ENCODE data around the gene PCDHA5.
A peak's percentile ranks its signal among the peaks of the same experiment; 100 is the strongest.
"Not testable (repeated sequence)": the region's sequence is repeated elsewhere in the genome, so short reads cannot be mapped to it uniquely, and the experiment has no call there.

Gene PCDHA5

GRCh38 chr5:140821375-140822280, at the start of gene PCDHA5:
Gene PCDHA5, plus strand, starts transcription at chr5:140821613.
- peak; percentile 7 for DNase-seq (ENCODE audit: low read depth, low spot score)

GRCh38 chr5:140780512-140780911, 40.9 kb upstream of the PCDHA5 start:
- no peak for DNase-seq (ENCODE audit: low read depth, low spot score)

DNA sequence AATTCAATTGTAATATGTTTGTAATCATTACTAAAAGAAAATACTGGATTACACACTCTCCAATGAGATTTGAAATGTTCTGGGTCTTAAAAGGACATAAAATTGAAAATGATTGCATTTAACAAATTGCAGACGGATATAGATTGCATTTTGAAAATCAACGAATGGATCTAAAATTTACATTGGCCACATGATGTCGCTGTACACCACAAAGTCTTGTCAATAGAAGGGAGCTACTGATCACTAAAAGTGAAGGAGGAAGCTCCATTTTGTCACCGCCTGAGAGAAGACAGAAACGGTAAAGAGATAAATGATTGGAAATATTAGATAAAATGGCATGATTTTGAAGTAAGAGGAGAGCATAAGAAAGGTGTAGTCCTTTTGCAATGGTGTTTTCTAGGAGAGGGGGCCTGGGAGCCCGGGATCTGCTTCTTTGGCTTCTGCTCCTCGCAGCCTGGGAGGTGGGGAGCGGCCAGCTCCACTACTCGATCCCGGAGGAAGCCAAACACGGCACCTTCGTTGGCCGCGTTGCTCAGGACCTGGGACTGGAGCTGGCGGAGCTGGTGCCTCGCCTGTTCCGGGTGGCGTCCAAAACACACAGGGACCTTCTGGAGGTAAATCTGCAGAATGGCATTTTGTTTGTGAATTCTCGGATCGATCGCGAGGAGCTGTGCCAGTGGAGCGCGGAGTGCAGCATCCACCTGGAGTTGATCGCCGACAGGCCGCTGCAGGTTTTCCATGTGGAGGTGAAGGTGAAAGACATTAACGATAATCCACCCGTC, 35.3 kb upstream of the PCDHA5 start, which contains the start of gene PCDHA1:
TSS of gene PCDHA1 (plus strand) at position 236 of the 782 bp plus-strand sequence.
- DNase-seq (ENCODE audit: low read depth, low spot score), result no peak

- DNase-seq (ENCODE audit: low read depth, low spot score), result not testable (repeated sequence)
These were observed 34.0 kb upstream of the PCDHA5 start for GRCh38 chr5:140787422-140787821.

GRCh38 chr5:140787849-140788504, 33.4 kb upstream of the PCDHA5 start:
- DNase-seq (ENCODE audit: low read depth, low spot score), result not testable (repeated sequence)

DNA sequence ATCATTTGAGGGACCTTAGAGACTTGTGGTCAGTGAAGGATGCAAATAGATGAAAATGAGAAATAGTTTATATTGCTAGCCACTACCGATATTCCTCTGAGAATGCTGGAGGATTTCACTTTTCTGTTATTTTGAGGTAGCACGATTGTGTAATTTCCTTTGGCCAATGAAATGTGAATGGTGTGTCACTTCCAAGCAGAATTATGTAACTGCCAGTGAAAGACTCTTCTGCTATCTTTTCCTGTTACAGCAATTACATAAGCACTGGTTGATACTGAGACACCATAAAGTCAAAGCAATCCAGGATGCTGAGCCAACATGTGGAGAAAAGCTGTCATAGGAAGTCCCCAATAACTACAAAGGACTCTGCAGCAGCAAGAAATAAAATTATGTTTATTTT, 30.3 kb upstream of the PCDHA5 start:
- no peak for DNase-seq (ENCODE audit: low read depth, low spot score)

DNA sequence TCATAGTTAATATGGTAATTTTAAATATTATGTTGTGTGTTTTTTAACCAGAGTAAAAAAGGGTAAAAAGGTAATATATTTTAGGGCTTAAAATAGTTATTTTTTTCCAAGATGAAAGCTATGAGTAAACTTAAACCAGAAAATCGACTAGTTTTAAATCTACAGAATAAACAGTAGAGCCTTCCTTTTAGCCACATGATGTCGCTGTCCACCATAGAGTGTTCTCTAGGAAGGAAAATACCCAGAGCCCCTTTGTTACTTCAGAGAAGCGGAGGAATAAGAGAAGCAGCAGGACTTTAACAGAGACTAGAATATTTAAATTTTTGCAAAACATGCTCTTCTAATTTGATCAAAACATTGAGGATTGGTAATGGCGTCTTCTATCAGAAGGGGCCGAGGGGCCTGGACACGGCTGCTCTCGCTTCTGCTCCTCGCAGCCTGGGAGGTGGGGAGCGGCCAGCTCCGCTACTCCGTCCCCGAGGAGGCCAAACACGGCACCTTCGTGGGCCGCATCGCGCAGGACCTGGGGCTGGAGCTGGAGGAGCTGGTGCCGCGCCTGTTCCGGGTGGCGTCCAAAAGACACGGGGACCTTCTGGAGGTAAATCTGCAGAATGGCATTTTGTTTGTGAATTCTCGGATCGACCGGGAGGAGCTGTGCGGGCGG, 26.7 kb upstream of the PCDHA5 start, which contains the start of gene PCDHA2:
TSS of gene PCDHA2 (plus strand) at position 258 of the 664 bp plus-strand sequence.
- DNase-seq (ENCODE audit: low read depth, low spot score), result no peak

GRCh38 chr5:140795259-140795641, 26.2 kb upstream of the PCDHA5 start:
- no peak for DNase-seq (ENCODE audit: low read depth, low spot score)

DNA sequence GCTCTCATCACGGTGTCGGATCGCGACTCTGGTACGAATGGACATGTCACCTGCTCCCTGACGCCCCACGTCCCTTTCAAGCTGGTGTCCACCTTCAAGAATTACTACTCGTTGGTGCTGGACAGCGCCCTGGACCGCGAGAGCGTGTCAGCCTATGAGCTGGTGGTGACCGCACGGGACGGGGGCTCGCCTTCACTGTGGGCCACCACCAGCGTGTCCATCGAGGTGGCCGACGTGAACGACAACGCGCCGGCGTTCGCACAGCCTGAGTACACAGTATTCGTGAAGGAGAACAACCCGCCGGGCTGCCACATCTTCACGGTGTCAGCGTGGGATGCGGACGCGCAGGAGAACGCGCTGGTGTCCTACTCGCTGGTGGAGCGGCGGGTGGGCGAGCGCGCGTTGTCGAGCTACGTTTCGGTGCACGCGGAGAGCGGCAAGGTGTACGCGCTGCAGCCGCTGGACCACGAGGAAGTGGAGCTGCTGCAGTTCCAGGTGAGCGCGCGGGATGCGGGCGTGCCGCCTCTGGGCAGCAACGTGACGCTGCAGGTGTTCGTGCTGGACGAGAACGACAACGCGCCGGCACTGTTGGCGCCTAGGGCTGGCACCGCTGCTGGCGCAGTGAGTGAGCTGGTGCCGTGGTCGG, 25.2 kb upstream of the PCDHA5 start:
- not testable (repeated sequence) for DNase-seq (ENCODE audit: low read depth, low spot score)

GRCh38 chr5:140796718-140797095, 24.7 kb upstream of the PCDHA5 start:
- no peak for DNase-seq (ENCODE audit: low read depth, low spot score)

DNA sequence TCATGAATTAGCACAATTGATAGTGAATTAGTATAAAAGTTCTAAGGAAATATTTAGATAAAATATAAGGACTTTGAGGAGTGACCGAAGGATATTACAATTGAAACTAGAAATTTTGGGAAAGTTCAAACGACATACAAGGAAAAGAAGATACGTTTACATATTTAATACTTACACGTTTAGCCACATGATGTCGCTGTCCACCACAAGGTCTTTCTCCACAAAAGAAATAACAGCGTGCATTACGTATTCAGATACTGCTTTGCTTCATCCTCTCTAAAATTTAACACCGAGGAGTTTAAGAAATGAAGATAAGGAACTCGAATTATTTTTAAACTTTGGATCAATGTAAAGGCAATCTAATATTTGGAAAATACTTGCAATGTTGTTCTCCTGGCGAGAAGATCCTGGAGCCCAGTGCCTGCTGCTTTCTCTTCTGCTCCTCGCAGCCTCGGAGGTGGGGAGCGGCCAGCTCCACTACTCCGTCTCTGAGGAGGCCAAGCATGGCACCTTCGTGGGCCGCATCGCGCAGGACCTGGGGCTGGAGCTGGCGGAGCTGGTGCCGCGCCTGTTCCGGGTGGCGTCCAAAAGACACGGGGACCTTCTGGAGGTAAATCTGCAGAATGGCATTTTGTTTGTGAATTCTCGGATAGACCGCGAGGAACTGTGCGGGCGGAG, 20.5 kb upstream of the PCDHA5 start, which contains the start of gene PCDHA3:
TSS of gene PCDHA3 (plus strand) at position 242 of the 678 bp plus-strand sequence.
- peak; percentile 5 for DNase-seq (ENCODE audit: low read depth, low spot score)

GRCh38 chr5:140801494-140801841, 19.9 kb upstream of the PCDHA5 start:
- no peak for DNase-seq (ENCODE audit: low read depth, low spot score)

DNA sequence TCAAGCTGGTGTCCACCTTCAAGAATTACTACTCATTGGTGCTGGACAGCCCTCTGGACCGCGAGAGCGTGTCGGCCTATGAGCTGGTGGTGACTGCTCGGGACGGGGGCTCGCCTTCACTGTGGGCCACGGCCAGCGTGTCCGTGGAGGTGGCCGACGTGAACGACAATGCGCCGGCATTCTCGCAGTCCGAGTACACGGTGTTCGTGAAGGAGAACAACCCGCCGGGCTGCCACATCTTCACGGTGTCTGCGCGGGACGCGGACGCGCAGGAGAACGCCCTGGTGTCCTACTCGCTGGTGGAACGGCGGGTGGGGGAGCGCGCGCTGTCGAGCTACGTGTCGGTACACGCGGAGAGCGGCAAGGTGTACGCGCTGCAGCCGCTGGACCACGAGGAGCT, 19.0 kb upstream of the PCDHA5 start:
- DNase-seq (ENCODE audit: low read depth, low spot score), result not testable (repeated sequence)

DNA sequence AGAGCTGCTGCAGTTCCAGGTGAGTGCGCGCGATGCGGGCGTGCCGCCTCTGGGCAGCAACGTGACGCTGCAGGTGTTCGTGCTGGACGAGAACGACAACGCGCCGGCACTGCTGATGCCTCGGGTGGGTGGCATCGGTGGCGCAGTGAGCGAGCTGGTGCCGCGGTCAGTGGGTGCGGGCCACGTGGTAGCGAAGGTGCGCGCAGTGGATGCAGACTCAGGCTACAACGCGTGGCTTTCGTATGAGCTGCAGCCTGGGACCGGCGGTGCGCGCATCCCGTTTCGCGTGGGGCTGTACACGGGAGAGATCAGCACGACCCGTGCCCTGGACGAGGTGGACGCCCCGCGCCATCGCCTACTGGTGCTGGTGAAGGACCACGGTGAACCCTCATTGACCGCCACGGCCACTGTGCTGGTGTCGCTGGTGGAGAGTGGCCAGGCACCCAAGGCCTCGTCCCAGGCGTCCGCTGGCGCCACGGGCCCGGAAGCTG, 18.6 kb upstream of the PCDHA5 start:
- DNase-seq (ENCODE audit: low read depth, low spot score), result no peak

DNA sequence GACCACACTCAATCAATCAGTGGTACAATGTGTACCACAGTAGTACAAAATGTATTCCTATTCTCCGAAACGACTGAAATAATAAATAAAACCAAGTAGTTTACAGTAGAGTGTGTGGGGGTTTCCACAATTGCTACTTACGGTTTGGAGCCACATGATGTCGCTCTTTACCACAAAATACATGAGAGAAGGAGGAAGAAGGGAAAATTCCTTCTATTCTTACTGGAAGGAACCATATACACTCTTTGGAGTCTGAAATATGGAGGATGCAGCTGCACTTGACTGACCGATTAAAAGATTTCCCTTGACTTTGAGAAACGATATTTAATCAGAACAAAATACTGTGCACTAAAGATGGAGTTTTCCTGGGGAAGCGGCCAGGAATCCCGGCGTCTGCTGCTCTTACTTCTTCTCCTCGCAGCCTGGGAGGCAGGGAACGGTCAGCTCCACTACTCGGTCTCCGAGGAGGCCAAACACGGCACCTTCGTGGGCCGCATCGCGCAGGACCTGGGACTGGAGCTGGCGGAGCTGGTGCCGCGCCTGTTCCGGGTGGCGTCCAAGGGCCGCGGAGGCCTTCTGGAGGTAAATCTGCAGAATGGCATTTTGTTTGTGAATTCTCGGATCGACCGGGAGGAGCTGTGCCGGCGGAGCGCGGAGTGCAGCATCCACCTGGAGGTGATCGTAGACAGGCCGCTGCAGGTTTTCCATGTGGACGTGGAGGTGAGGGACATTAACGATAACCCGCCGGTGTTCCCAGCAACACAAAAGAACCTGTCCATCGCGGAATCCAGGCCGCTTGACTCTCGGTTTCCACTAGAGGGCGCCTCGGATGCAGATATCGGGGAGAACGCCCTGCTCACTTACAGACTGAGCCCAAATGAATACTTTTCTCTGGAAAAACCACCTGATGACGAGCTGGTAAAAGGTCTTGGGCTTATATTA, 14.3 kb upstream of the PCDHA5 start, which contains the start of gene PCDHA4:
TSS of gene PCDHA4 (plus strand) at position 235 of the 942 bp plus-strand sequence.
- DNase-seq (ENCODE audit: low read depth, low spot score), result peak; percentile 14

GRCh38 chr5:140808241-140808888, 13.0 kb upstream of the PCDHA5 start:
- not testable (repeated sequence) for DNase-seq (ENCODE audit: low read depth, low spot score)

- DNase-seq (ENCODE audit: low read depth, low spot score), result no peak
These were observed 12.5 kb upstream of the PCDHA5 start for GRCh38 chr5:140808889-140809291.

- DNase-seq (ENCODE audit: low read depth, low spot score), result no peak
These were observed 842 bp downstream of the PCDHA5 start for GRCh38 chr5:140822281-140822629.

All from astrocyte of the hippocampus (primary cell).